KMS-11 (cell line): ENCODE results near the gene ATP6V1D.
"Not testable (repeated sequence)": the region's sequence is repeated elsewhere in the genome, so short reads cannot be mapped to it uniquely, and the experiment has no call there.

ENCODE experiments used
- H2AFZ ChIP-seq: fragments of 200-600 bp; sonication (generic); 2 replicates; pipeline ENCODE4 v1.6.1; 2016; ENCODE audit warnings: antibody characterized with exemption, mixed run types, low read depth
- H3K27ac ChIP-seq: fragments of 200-600 bp; sonication (generic); 2 replicates; pipeline ENCODE4 v1.6.1; 2016; ENCODE audit warnings: mild to moderate bottlenecking, mixed run types
- H3K27me3 ChIP-seq: fragments of 200-600 bp; sonication (generic); 2 replicates; pipeline ENCODE4 v1.6.1; 2017; ENCODE audit warnings: mild to moderate bottlenecking, low read depth, mixed run types, moderate library complexity; ENCODE audit not compliant: insufficient read depth
- H3K36me3 ChIP-seq: fragments of 200-600 bp; sonication (generic); 2 replicates; pipeline ENCODE4 v1.6.1; 2017; ENCODE audit warnings: mild to moderate bottlenecking, mixed run types; ENCODE audit not compliant: insufficient read depth
- H3K4me1 ChIP-seq: fragments of 200-600 bp; sonication (generic); 2 replicates; pipeline ENCODE4 v1.6.1; 2016; ENCODE audit warnings: mild to moderate bottlenecking, low read depth, mixed run types; ENCODE audit not compliant: poor library complexity, severe bottlenecking
- H3K4me2 ChIP-seq: fragments of 200-600 bp; sonication (generic); 2 replicates; pipeline ENCODE4 v1.7.0; 2016; ENCODE audit warnings: mild to moderate bottlenecking, mixed run types
- H3K4me3 ChIP-seq: fragments of 200-600 bp; sonication (generic); IDR thresholded peaks from 2 replicates; pipeline ENCODE4 v1.6.1; 2017; ENCODE audit warnings: low read depth, low read length, mixed read lengths; ENCODE audit not compliant: insufficient read depth
- H3K79me2 ChIP-seq: fragments of 200-600 bp; sonication (generic); 2 replicates; pipeline ENCODE4 v1.6.1; 2016; ENCODE audit warnings: low read depth, mixed run types; ENCODE audit not compliant: insufficient read depth
- H3K9ac ChIP-seq: fragments of 200-600 bp; sonication (generic); 2 replicates; pipeline ENCODE4 v1.6.1; 2016; ENCODE audit warnings: mild to moderate bottlenecking, mixed run types
- H4K20me1 ChIP-seq: fragments of 200-600 bp; sonication (generic); 2 replicates; pipeline ENCODE4 v1.6.1; 2016; ENCODE audit warnings: mild to moderate bottlenecking, mixed run types; ENCODE audit not compliant: insufficient read depth
- CTCF ChIP-seq: fragments of 200-600 bp; sonication (generic); conservative IDR thresholded peaks from 2 replicates; pipeline ENCODE4 v1.6.1; 2017; ENCODE audit warnings: low read depth, mild to moderate bottlenecking, antibody characterized with exemption, low read length, moderate library complexity, mixed read lengths

ATP6V1D gene

GRCh38 chr14:67343601-67344230, 15.9 kb downstream of the ATP6V1D start:
- Histone ChIP-seq H3K27ac (no peak overlapping the region), H4K20me1 (no peaks in the 10 kb centered on the region), H3K4me1 (no peaks in the 10 kb centered on the region), H3K36me3 (no peaks in the 10 kb centered on the region), H2AFZ (no peak overlapping the region), H3K79me2 (no peaks in the 10 kb centered on the region), H3K4me2 (no peak overlapping the region), H3K27me3 (no peaks in the 10 kb centered on the region), H3K9ac (no peak overlapping the region), H3K4me3 (no peak overlapping the region)
- no peak for TF ChIP-seq CTCF

GRCh38 chr14:67341231-67341630, 18.4 kb downstream of the ATP6V1D start:
- H2AFZ ChIP-seq, H3K36me3 ChIP-seq, H3K9ac ChIP-seq, H3K27ac ChIP-seq, H3K4me3 ChIP-seq, H4K20me1 ChIP-seq, H3K27me3 ChIP-seq, H3K4me1 ChIP-seq, H3K4me2 ChIP-seq, H3K79me2 ChIP-seq: not testable (repeated sequence)

GRCh38 chr14:67335781-67336180, 23.8 kb downstream of the ATP6V1D start:
- Histone ChIP-seq H4K20me1 (no peaks in the 10 kb centered on the region), H3K36me3 (no peaks in the 10 kb centered on the region), H3K4me1 (peaks cover 13% of the 10 kb centered on the region), H3K27ac (no peak overlapping the region), H2AFZ (no peak overlapping the region), H3K79me2 (no peaks in the 10 kb centered on the region), H3K9ac (no peak overlapping the region), H3K4me3 (no peak overlapping the region), H3K27me3 (no peaks in the 10 kb centered on the region), H3K4me2 (no peak overlapping the region)
- peak; percentile 53 for TF ChIP-seq CTCF

- Histone ChIP-seq H2AFZ (no peak overlapping the region), H3K4me2 (no peak overlapping the region), H3K36me3 (no peaks in the 10 kb centered on the region), H3K79me2 (no peaks in the 10 kb centered on the region), H3K9ac (no peak overlapping the region), H3K4me1 (peaks cover 13% of the 10 kb centered on the region), H4K20me1 (no peaks in the 10 kb centered on the region), H3K4me3 (no peak overlapping the region), H3K27me3 (no peaks in the 10 kb centered on the region), H3K27ac (no peak overlapping the region)
- no peak for TF ChIP-seq CTCF
These were observed 27.1 kb downstream of the ATP6V1D start for GRCh38 chr14:67332468-67332867.

- no peaks in the 10 kb centered on the region for H3K36me3 ChIP-seq
- H3K4me3 ChIP-seq: no peak overlapping the region
- no peak overlapping the region for H3K27ac ChIP-seq
- H3K4me1 ChIP-seq: peaks cover 13% of the 10 kb centered on the region
- H3K79me2 ChIP-seq: no peaks in the 10 kb centered on the region
- H3K4me2 ChIP-seq: peak overlapping the region; percentile 5; the same call in 1 of the 2 replicates
- no peak for TF ChIP-seq CTCF
- no peak overlapping the region for H2AFZ ChIP-seq
- H4K20me1 ChIP-seq: no peaks in the 10 kb centered on the region
- no peak overlapping the region for H3K9ac ChIP-seq
- no peaks in the 10 kb centered on the region for H3K27me3 ChIP-seq
These were observed 28.1 kb downstream of the ATP6V1D start for GRCh38 chr14:67331368-67332125.

- not testable (repeated sequence) for H3K9ac ChIP-seq, H3K27ac ChIP-seq, H3K27me3 ChIP-seq, H4K20me1 ChIP-seq, H2AFZ ChIP-seq, H3K4me2 ChIP-seq, H3K79me2 ChIP-seq, H3K36me3 ChIP-seq, H3K4me3 ChIP-seq
- H3K4me1 ChIP-seq: peaks cover 13% of the 10 kb centered on the region
These were observed 29.9 kb downstream of the ATP6V1D start for GRCh38 chr14:67329666-67330065.
